ENCODE results near the gene ATF3. TPM values are rescaled to one million over a fixed set of nuclear protein-coding genes. Genes with fewer than 3 reads are reported as not detected.

Gene ATF3
- total and polyA plus RNA-seq, 2 of the 4 experiments (the other 2 are of a cell fraction) = 9.9 to 12.3 TPM

Other genes starting within 250 kb of the ATF3 start
- 8.6 and 10.6 TPM in 2 replicates for gene PACC1, start 193.9 kb upstream of the ATF3 start, total RNA-seq (2012; rRNA removed)
- 12.0 and 13.4 TPM in 2 replicates for gene PACC1, start 193.9 kb upstream of the ATF3 start, polyA plus RNA-seq (2012; rRNA removed)
- gene NENF, start 175.8 kb upstream of the ATF3 start, total RNA-seq (2012; rRNA removed) = 15.0 and 16.0 TPM in 2 replicates
- 40.4 and 50.6 TPM in 2 replicates for gene NENF, start 175.8 kb upstream of the ATF3 start, polyA plus RNA-seq (2012; rRNA removed)
- 1.6 and 2.2 TPM in 2 replicates for gene BATF3, start 91.1 kb downstream of the ATF3 start, total RNA-seq (2012; rRNA removed)
- gene BATF3, start 91.1 kb downstream of the ATF3 start, polyA plus RNA-seq (2012; rRNA removed) = 3.0 and 3.9 TPM in 2 replicates
- gene NSL1, start 183.0 kb downstream of the ATF3 start, total RNA-seq (2012; rRNA removed) = 32.8 and 42.5 TPM in 2 replicates
- 19.1 and 26.7 TPM in 2 replicates for gene NSL1, start 183.0 kb downstream of the ATF3 start, polyA plus RNA-seq (2012; rRNA removed)
- 12.0 and 12.8 TPM in 2 replicates for gene TATDN3, start 183.1 kb downstream of the ATF3 start, total RNA-seq (2012; rRNA removed)
- 4.4 and 4.9 TPM in 2 replicates for gene TATDN3, start 183.1 kb downstream of the ATF3 start, polyA plus RNA-seq (2012; rRNA removed)
- not detected in 2 replicates for gene SPATA45, start 238.9 kb downstream of the ATF3 start, total RNA-seq (2012; rRNA removed)
- gene SPATA45, start 238.9 kb downstream of the ATF3 start, polyA plus RNA-seq (2012; rRNA removed) = not detected in 2 replicates
- gene FLVCR1, start 249.5 kb downstream of the ATF3 start, total RNA-seq (2012; rRNA removed) = 3.9 and 6.7 TPM in 2 replicates
- gene FLVCR1, start 249.5 kb downstream of the ATF3 start, polyA plus RNA-seq (2012; rRNA removed) = 1.9 and 2.4 TPM in 2 replicates